Neural cell (in vitro differentiated cells): ENCODE data around the gene TXNRD1. TPM values are rescaled to one million over a fixed set of nuclear protein-coding genes. Genes with fewer than 3 reads are reported as not detected.

Experiments
- H2AFZ ChIP-seq: fragments of 200-600, 300-800 bp; sonication (generic), shearing (Covaris generic); 2 replicates; pipeline ENCODE4 v1.6.0; 2014; ENCODE audit warnings: low read depth, mild to moderate bottlenecking, antibody characterized with exemption, low read length, moderate library complexity
- H3F3A ChIP-seq: fragments of 200-600 bp; shearing (Covaris generic); 2 replicates; pipeline ENCODE4 v1.6.1; 2016; ENCODE audit warnings: mild to moderate bottlenecking, moderate library complexity, mixed read lengths, antibody characterized with exemption, low read length; ENCODE audit not compliant: insufficient read depth, poor library complexity, severe bottlenecking
- H3K27ac ChIP-seq: fragments of 200-600, 300-800 bp; sonication (generic), shearing (Covaris generic); 2 replicates; pipeline ENCODE4 v1.5.1; 2014; ENCODE audit warnings: mild to moderate bottlenecking, low read length, moderate library complexity
- H3K27me3 ChIP-seq: fragments of 300-800, 200-600 bp; sonication (generic), shearing (Covaris generic); 2 replicates; pipeline ENCODE4 v1.6.0; 2014; ENCODE audit warnings: mild to moderate bottlenecking, low read depth, low read length, moderate library complexity; ENCODE audit not compliant: insufficient read depth
- H3K36me3 ChIP-seq: fragments of 300-800, 200-600 bp; sonication (generic), shearing (Covaris generic); 2 replicates; pipeline ENCODE4 v1.5.1; 2014; ENCODE audit warnings: mild to moderate bottlenecking, antibody characterized with exemption, low read length, moderate library complexity; ENCODE audit not compliant: insufficient read depth
- H3K4me2 ChIP-seq: fragments of 300-800, 200-600 bp; sonication (generic), shearing (Covaris generic); 2 replicates; pipeline ENCODE4 v1.6.0; 2014; ENCODE audit warnings: mild to moderate bottlenecking, low read length
- H3K4me3 ChIP-seq: fragments of 300-800, 200-600 bp; sonication (generic), shearing (Covaris generic); 2 replicates; pipeline ENCODE4 v1.5.1; 2014; ENCODE audit warnings: mild to moderate bottlenecking, low read length, moderate library complexity
- H3K79me2 ChIP-seq: fragments of 200-600 bp; shearing (Covaris generic); replicated peaks from 2 replicates; pipeline ENCODE4 v1.6.0; 2014; ENCODE audit warnings: mild to moderate bottlenecking, low read length, moderate library complexity; ENCODE audit not compliant: insufficient read depth
- H3K9ac ChIP-seq: fragments of 300-800, 200-600 bp; sonication (generic), shearing (Covaris generic); 2 replicates; pipeline ENCODE4 v1.6.1; 2016; ENCODE audit warnings: mild to moderate bottlenecking, low read length, mixed read lengths
- H3K9me2 ChIP-seq: fragments of 200-600 bp; shearing (Covaris generic); 2 replicates; pipeline ENCODE4 v1.6.1; 2016; ENCODE audit warnings: mild to moderate bottlenecking, low read length, mixed read lengths; ENCODE audit not compliant: insufficient read depth
- H3K9me3 ChIP-seq: fragments of 200-600, 300-800 bp; sonication (generic), shearing (Covaris generic); 2 replicates; pipeline ENCODE4 v1.6.1; 2016; ENCODE audit warnings: mild to moderate bottlenecking, mixed run types, low read length, moderate library complexity, mixed read lengths
- H4K20me1 ChIP-seq: fragments of 200-600 bp; shearing (Covaris generic); 2 replicates; pipeline ENCODE4 v1.6.1; 2016; ENCODE audit warnings: mild to moderate bottlenecking, mixed run types; ENCODE audit not compliant: insufficient read depth
- EP300 ChIP-seq: fragments of 450-650 bp; conservative IDR thresholded peaks from 2 replicates; pipeline ENCODE4 v1.6.1; 2014; ENCODE audit warnings: antibody characterized with exemption, mild to moderate bottlenecking, moderate library complexity; ENCODE audit not compliant: poor library complexity, severe bottlenecking
- EZH2 ChIP-seq: fragments of 200-600, 300-800 bp; shearing (Covaris generic), sonication (generic); IDR thresholded peaks from 2 replicates; pipeline ENCODE4 v1.6.1; 2014; ENCODE audit warnings: antibody characterized with exemption, low read length, borderline replicate concordance, mild to moderate bottlenecking; ENCODE audit not compliant: insufficient read depth, poor library complexity, severe bottlenecking
- MXI1 ChIP-seq: fragments of 450-650 bp; conservative IDR thresholded peaks from 2 replicates; pipeline ENCODE4 v1.6.1; 2014; ENCODE audit warnings: antibody characterized with exemption, mild to moderate bottlenecking; ENCODE audit not compliant: poor library complexity, severe bottlenecking
- POLR2AphosphoS5 ChIP-seq: IDR thresholded peaks from 2 replicates; pipeline ENCODE4 v1.6.1; 2012
- RAD21 ChIP-seq: fragments of 450-650 bp; conservative IDR thresholded peaks from 2 replicates; pipeline ENCODE4 v1.6.1; 2014; ENCODE audit warnings: antibody characterized with exemption, mild to moderate bottlenecking, moderate library complexity
- SMC3 ChIP-seq: fragments of 450-650 bp; conservative IDR thresholded peaks from 2 replicates; pipeline ENCODE4 v1.6.1; 2014; ENCODE audit warnings: antibody characterized with exemption, mild to moderate bottlenecking, moderate library complexity; ENCODE audit not compliant: poor library complexity
- TAF1 ChIP-seq: IDR thresholded peaks from 2 replicates; pipeline ENCODE4 v1.6.1; 2012; ENCODE audit warnings: low read depth
- polyA plus RNA-seq: library from polyadenylated mRNA; depleted of rRNA; stranded (reverse); fragments of >200 nt; gene quantifications from 2 replicates; pipeline ENCODE4 v1.2.3, GENCODE V29; 2014
- TF ChIP-seq, protein P1 (sequence below): IDR thresholded peaks from 2 replicates; pipeline ENCODE4 v1.6.1; 2012; ENCODE audit warnings: borderline replicate concordance
- TF ChIP-seq, protein P2 (sequence below): fragments of 450-650 bp; IDR thresholded peaks from 2 replicates; pipeline ENCODE4 v1.5.1; 2014; ENCODE audit warnings: antibody characterized with exemption, mild to moderate bottlenecking, moderate library complexity; ENCODE audit not compliant: poor library complexity, severe bottlenecking

Gene TXNRD1
- polyA plus RNA-seq, 1 donor from 2014 or later = 59.6 TPM

DNA sequence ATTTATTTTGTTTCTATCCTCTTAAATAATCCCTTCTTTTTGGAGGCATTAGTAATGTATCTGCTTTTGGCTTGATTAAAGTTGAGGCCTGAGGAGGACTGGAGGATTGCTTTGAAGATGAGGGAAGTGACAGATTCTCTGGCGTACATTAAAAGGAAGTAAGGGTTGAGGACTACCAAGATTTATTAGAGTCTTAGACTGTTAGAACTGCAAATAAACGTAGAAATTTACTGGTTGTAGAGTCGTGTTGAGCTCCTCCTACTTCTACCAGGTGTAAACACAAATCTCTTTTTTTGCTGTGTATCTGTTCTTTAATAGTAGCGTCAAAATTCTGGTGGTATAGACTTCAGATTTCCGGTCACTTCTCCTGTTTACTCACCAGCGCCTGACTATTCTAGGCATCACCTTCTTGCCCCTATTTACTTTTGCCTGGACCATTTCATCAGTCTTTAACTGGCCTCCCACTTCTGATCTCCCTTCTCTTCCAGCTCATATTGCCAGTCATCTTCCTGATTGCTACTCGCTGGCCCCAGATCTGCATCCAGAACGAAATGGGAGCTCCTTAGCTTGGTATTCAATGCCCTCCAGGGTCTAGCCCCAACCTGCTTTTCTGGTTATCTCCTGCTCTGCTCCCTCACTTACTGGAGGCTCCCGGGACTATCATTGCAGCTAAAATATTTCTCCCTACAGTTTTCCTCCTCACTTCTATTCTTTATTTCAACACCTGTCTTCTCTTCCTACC is 79.5 kb downstream of the TXNRD1 start:
- H3K9me3 ChIP-seq = no peaks in the 10 kb centered on the region
- H3K27me3 ChIP-seq = no peaks in the 10 kb centered on the region
- H3K9me2 ChIP-seq = no peaks in the 10 kb centered on the region
- no peak for TF ChIP-seq MXI1
- TF ChIP-seq EP300 = no peak
- TF ChIP-seq, protein P1, sequence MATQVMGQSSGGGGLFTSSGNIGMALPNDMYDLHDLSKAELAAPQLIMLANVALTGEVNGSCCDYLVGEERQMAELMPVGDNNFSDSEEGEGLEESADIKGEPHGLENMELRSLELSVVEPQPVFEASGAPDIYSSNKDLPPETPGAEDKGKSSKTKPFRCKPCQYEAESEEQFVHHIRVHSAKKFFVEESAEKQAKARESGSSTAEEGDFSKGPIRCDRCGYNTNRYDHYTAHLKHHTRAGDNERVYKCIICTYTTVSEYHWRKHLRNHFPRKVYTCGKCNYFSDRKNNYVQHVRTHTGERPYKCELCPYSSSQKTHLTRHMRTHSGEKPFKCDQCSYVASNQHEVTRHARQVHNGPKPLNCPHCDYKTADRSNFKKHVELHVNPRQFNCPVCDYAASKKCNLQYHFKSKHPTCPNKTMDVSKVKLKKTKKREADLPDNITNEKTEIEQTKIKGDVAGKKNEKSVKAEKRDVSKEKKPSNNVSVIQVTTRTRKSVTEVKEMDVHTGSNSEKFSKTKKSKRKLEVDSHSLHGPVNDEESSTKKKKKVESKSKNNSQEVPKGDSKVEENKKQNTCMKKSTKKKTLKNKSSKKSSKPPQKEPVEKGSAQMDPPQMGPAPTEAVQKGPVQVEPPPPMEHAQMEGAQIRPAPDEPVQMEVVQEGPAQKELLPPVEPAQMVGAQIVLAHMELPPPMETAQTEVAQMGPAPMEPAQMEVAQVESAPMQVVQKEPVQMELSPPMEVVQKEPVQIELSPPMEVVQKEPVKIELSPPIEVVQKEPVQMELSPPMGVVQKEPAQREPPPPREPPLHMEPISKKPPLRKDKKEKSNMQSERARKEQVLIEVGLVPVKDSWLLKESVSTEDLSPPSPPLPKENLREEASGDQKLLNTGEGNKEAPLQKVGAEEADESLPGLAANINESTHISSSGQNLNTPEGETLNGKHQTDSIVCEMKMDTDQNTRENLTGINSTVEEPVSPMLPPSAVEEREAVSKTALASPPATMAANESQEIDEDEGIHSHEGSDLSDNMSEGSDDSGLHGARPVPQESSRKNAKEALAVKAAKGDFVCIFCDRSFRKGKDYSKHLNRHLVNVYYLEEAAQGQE = no peak
- TF ChIP-seq TAF1 = no peak
- TF ChIP-seq, protein P2, sequence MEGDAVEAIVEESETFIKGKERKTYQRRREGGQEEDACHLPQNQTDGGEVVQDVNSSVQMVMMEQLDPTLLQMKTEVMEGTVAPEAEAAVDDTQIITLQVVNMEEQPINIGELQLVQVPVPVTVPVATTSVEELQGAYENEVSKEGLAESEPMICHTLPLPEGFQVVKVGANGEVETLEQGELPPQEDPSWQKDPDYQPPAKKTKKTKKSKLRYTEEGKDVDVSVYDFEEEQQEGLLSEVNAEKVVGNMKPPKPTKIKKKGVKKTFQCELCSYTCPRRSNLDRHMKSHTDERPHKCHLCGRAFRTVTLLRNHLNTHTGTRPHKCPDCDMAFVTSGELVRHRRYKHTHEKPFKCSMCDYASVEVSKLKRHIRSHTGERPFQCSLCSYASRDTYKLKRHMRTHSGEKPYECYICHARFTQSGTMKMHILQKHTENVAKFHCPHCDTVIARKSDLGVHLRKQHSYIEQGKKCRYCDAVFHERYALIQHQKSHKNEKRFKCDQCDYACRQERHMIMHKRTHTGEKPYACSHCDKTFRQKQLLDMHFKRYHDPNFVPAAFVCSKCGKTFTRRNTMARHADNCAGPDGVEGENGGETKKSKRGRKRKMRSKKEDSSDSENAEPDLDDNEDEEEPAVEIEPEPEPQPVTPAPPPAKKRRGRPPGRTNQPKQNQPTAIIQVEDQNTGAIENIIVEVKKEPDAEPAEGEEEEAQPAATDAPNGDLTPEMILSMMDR = no peak
- no peak for TF ChIP-seq EZH2
- no peak for TF ChIP-seq RAD21
- no peak for TF ChIP-seq POLR2AphosphoS5
- TF ChIP-seq SMC3 = no peak
- H3K4me2 ChIP-seq = no peak overlapping the region
- H3K27ac ChIP-seq = no peak overlapping the region
- no peak overlapping the region for H2AFZ ChIP-seq
- no peaks in the 10 kb centered on the region for H3F3A ChIP-seq
- H3K36me3 ChIP-seq = peaks cover 9% of the 10 kb centered on the region
- H4K20me1 ChIP-seq = no peaks in the 10 kb centered on the region
- no peak overlapping the region for H3K4me3 ChIP-seq
- peaks cover 36% of the 10 kb centered on the region for H3K79me2 ChIP-seq
- no peak overlapping the region for H3K9ac ChIP-seq

DNA sequence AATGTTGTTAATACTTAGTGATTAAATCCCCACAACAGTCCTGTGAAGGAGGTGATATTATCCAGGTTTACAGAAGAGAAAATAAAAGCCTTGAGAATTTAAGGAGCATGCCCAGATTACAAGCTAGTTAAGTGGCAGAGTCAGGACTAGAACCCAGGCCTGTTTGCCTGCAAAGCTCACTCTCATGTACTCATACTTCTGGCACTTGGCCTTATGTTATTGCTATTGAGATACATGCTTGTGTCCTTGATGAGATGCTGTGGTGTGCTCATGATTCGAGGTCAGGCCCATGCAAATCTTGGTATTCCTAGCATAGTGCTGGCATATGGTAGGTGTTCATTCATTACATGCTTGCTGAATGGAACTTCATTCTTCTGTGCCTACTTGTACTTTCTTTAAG is 80.4 kb downstream of the TXNRD1 start:
- Histone ChIP-seq H3K4me2 (no peak overlapping the region), H3K9me2 (no peaks in the 10 kb centered on the region), H3K27me3 (no peaks in the 10 kb centered on the region), H3K27ac (no peak overlapping the region), H2AFZ (no peak overlapping the region), H3K9ac (no peak overlapping the region), H3K36me3 (peaks cover 9% of the 10 kb centered on the region), H3F3A (no peaks in the 10 kb centered on the region), H3K4me3 (no peak overlapping the region), H4K20me1 (no peaks in the 10 kb centered on the region), H3K79me2 (peaks cover 30% of the 10 kb centered on the region), H3K9me3 (no peaks in the 10 kb centered on the region)
- TF ChIP-seq EZH2 (no peak), EP300 (no peak), TAF1 (no peak), RAD21 (no peak), POLR2AphosphoS5 (no peak), SMC3 (no peak), MXI1 (no peak)
- TF ChIP-seq, protein P1 = no peak
- TF ChIP-seq, protein P2 = no peak
